HepG2 (cell line): ENCODE data around the gene DGKD. TPM values are rescaled to one million over a fixed set of nuclear protein-coding genes. Genes with fewer than 3 reads are reported as not detected.

Source experiments
- MED13 ChIP-seq: sonication (generic); formaldehyde crosslinking; IDR thresholded peaks from 2 replicates; pipeline ENCODE4 v1.5.0; 2020; ENCODE audit warnings: missing genetic modification reagents
- NCOA2 ChIP-seq: sonication (generic); formaldehyde crosslinking; IDR thresholded peaks from 2 replicates; pipeline ENCODE4 v1.8.0; 2022; ENCODE audit warnings: inconsistent platforms
- RBM22 ChIP-seq: fragments of 200-400 bp; formaldehyde crosslinking; optimal IDR thresholded peaks from 2 replicates; pipeline ENCODE3; 2017; ENCODE audit warnings: mild to moderate bottlenecking, low read length, moderate library complexity
- TOPORS ChIP-seq: sonication (generic); formaldehyde crosslinking; IDR thresholded peaks from 2 replicates; pipeline ENCODE4 v1.8.0; 2023; ENCODE audit warnings: mild to moderate bottlenecking, missing genetic modification reagents
- ZNF530 ChIP-seq: sonication (generic); formaldehyde crosslinking; IDR thresholded peaks from 2 replicates; pipeline ENCODE4 v1.5.0; 2020; ENCODE audit warnings: low read depth, mild to moderate bottlenecking, missing genetic modification reagents
- polyA plus RNA-seq, 8 experiments: library from polyadenylated mRNA; depleted of rRNA in 3 of 8; stranded (reverse) in 7 of 8; unstranded in 1 of 8; fragments of >200 nt; fragmentation: Illumina TruSeq in 4 of 8; extraction: Trizol in 4 of 8; gene quantifications; 2 replicates each; pipeline versions ENCODE4 v1.2.1 to v1.2.3, GENCODE V29; 2011 to 2016; ENCODE audit warnings: low read depth in 4 of 8, missing spikeins in 1 of 8, mixed read lengths in 1 of 8; ENCODE audit not compliant: insufficient read depth in 1 of 8
- total RNA-seq, 5 experiments: library from RNA; depleted of rRNA; stranded (reverse); fragments of >200 nt; fragmentation: Illumina TruSeq; extraction: Trizol; gene quantifications; 2 replicates each; pipeline ENCODE4 v1.2.3, GENCODE V29; 2016; ENCODE audit warnings: low read depth in 1 of 5
- TF ChIP-seq, protein P1 (sequence below): sonication (generic); formaldehyde crosslinking; conservative IDR thresholded peaks from 2 replicates; pipeline ENCODE4 v1.8.0; 2022; ENCODE audit warnings: missing genetic modification reagents
- TF ChIP-seq, protein P2 (sequence below): sonication (generic); formaldehyde crosslinking; IDR thresholded peaks from 2 replicates; pipeline ENCODE4 v1.4.0; 2020; ENCODE audit warnings: missing genetic modification reagents, borderline replicate concordance
- TF ChIP-seq, protein P3 (sequence below): sonication (generic); formaldehyde crosslinking; IDR thresholded peaks from 2 replicates; pipeline ENCODE4 v1.8.0; 2022; ENCODE audit warnings: missing genetic modification reagents, mild to moderate bottlenecking, borderline replicate concordance
- TF ChIP-seq, protein P4 (sequence below): sonication (generic); formaldehyde crosslinking; IDR thresholded peaks from 2 replicates; pipeline ENCODE4 v1.4.0; 2020; ENCODE audit warnings: missing genetic modification reagents, borderline replicate concordance
- TF ChIP-seq, protein P5 (sequence below): sonication (generic); formaldehyde crosslinking; IDR thresholded peaks from 2 replicates; pipeline ENCODE4 v1.4.0; 2020; ENCODE audit warnings: missing genetic modification reagents
- TF ChIP-seq, protein P6 (sequence below): sonication (generic); formaldehyde crosslinking; IDR thresholded peaks from 2 replicates; pipeline ENCODE4 v1.4.0; 2020; ENCODE audit warnings: mild to moderate bottlenecking, missing genetic modification reagents

Gene DGKD
- total and polyA plus RNA-seq, 2 of the 13 experiments (the other 11 are each of a cell fraction or from before 2014, with no cell fraction given), result 24.5 to 33.2 TPM

DNA sequence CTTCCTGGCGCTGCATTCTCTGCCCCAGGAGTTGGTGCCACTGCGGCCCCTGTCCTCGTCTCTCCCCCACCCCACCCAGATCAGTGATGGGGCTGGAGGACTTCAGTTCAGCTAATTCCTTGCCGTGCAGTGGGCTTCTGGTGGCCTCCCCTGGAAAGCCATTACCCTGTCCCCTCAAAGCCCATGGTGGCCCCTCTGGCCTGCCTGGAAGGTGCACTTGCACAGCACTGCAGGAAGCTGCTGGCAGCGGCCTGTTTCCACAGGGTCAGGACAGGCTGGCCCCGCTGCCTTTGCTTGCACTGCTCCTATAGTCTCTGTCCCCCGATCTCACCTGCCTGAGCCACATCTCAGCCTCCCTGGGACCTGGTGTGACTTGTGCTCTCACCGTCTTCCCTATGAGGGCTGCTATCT is 107.2 kb downstream of the DGKD start (continued):
- TF ChIP-seq ZNF530 (CRISPR knock-in tag) (no peak), RBM22 (peak; percentile 32), MED13 (CRISPR knock-in tag) (no peak), TOPORS (no peak), NCOA2 (CRISPR knock-in tag) (no peak)
- TF ChIP-seq, protein P1, sequence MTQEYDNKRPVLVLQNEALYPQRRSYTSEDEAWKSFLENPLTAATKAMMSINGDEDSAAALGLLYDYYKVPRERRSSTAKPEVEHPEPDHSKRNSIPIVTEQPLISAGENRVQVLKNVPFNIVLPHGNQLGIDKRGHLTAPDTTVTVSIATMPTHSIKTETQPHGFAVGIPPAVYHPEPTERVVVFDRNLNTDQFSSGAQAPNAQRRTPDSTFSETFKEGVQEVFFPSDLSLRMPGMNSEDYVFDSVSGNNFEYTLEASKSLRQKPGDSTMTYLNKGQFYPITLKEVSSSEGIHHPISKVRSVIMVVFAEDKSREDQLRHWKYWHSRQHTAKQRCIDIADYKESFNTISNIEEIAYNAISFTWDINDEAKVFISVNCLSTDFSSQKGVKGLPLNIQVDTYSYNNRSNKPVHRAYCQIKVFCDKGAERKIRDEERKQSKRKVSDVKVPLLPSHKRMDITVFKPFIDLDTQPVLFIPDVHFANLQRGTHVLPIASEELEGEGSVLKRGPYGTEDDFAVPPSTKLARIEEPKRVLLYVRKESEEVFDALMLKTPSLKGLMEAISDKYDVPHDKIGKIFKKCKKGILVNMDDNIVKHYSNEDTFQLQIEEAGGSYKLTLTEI (CRISPR knock-in tag), result no peak
- TF ChIP-seq, protein P2, sequence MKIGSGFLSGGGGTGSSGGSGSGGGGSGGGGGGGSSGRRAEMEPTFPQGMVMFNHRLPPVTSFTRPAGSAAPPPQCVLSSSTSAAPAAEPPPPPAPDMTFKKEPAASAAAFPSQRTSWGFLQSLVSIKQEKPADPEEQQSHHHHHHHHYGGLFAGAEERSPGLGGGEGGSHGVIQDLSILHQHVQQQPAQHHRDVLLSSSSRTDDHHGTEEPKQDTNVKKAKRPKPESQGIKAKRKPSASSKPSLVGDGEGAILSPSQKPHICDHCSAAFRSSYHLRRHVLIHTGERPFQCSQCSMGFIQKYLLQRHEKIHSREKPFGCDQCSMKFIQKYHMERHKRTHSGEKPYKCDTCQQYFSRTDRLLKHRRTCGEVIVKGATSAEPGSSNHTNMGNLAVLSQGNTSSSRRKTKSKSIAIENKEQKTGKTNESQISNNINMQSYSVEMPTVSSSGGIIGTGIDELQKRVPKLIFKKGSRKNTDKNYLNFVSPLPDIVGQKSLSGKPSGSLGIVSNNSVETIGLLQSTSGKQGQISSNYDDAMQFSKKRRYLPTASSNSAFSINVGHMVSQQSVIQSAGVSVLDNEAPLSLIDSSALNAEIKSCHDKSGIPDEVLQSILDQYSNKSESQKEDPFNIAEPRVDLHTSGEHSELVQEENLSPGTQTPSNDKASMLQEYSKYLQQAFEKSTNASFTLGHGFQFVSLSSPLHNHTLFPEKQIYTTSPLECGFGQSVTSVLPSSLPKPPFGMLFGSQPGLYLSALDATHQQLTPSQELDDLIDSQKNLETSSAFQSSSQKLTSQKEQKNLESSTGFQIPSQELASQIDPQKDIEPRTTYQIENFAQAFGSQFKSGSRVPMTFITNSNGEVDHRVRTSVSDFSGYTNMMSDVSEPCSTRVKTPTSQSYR, result no peak
- TF ChIP-seq, protein P3, sequence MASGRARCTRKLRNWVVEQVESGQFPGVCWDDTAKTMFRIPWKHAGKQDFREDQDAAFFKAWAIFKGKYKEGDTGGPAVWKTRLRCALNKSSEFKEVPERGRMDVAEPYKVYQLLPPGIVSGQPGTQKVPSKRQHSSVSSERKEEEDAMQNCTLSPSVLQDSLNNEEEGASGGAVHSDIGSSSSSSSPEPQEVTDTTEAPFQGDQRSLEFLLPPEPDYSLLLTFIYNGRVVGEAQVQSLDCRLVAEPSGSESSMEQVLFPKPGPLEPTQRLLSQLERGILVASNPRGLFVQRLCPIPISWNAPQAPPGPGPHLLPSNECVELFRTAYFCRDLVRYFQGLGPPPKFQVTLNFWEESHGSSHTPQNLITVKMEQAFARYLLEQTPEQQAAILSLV (CRISPR knock-in tag), result no peak
- TF ChIP-seq, protein P4, sequence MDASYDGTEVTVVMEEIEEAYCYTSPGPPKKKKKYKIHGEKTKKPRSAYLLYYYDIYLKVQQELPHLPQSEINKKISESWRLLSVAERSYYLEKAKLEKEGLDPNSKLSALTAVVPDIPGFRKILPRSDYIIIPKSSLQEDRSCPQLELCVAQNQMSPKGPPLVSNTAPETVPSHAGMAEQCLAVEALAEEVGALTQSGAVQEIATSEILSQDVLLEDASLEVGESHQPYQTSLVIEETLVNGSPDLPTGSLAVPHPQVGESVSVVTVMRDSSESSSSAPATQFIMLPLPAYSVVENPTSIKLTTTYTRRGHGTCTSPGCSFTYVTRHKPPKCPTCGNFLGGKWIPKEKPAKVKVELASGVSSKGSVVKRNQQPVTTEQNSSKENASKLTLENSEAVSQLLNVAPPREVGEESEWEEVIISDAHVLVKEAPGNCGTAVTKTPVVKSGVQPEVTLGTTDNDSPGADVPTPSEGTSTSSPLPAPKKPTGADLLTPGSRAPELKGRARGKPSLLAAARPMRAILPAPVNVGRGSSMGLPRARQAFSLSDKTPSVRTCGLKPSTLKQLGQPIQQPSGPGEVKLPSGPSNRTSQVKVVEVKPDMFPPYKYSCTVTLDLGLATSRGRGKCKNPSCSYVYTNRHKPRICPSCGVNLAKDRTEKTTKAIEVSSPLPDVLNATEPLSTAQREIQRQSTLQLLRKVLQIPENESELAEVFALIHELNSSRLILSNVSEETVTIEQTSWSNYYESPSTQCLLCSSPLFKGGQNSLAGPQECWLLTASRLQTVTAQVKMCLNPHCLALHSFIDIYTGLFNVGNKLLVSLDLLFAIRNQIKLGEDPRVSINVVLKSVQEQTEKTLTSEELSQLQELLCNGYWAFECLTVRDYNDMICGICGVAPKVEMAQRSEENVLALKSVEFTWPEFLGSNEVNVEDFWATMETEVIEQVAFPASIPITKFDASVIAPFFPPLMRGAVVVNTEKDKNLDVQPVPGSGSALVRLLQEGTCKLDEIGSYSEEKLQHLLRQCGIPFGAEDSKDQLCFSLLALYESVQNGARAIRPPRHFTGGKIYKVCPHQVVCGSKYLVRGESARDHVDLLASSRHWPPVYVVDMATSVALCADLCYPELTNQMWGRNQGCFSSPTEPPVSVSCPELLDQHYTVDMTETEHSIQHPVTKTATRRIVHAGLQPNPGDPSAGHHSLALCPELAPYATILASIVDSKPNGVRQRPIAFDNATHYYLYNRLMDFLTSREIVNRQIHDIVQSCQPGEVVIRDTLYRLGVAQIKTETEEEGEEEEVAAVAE (CRISPR knock-in tag), result no peak
- TF ChIP-seq, protein P5, sequence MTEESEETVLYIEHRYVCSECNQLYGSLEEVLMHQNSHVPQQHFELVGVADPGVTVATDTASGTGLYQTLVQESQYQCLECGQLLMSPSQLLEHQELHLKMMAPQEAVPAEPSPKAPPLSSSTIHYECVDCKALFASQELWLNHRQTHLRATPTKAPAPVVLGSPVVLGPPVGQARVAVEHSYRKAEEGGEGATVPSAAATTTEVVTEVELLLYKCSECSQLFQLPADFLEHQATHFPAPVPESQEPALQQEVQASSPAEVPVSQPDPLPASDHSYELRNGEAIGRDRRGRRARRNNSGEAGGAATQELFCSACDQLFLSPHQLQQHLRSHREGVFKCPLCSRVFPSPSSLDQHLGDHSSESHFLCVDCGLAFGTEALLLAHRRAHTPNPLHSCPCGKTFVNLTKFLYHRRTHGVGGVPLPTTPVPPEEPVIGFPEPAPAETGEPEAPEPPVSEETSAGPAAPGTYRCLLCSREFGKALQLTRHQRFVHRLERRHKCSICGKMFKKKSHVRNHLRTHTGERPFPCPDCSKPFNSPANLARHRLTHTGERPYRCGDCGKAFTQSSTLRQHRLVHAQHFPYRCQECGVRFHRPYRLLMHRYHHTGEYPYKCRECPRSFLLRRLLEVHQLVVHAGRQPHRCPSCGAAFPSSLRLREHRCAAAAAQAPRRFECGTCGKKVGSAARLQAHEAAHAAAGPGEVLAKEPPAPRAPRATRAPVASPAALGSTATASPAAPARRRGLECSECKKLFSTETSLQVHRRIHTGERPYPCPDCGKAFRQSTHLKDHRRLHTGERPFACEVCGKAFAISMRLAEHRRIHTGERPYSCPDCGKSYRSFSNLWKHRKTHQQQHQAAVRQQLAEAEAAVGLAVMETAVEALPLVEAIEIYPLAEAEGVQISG (CRISPR knock-in tag), result 0 out of 2 replicates have a peak, but pooled peaks have one; percentile 3
- TF ChIP-seq, protein P6, sequence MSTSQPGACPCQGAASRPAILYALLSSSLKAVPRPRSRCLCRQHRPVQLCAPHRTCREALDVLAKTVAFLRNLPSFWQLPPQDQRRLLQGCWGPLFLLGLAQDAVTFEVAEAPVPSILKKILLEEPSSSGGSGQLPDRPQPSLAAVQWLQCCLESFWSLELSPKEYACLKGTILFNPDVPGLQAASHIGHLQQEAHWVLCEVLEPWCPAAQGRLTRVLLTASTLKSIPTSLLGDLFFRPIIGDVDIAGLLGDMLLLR (CRISPR knock-in tag), result no peak
